8988T (cell line): Measurements from ENCODE around the gene HRH1.
"Not testable (repeated sequence)": the region's sequence is repeated elsewhere in the genome, so short reads cannot be mapped to it uniquely, and the experiment has no call there.

Source experiments
- DNase-seq: peaks from one replicate; pipeline ENCODE4 v3.0.0; 2011

Gene HRH1

DNA sequence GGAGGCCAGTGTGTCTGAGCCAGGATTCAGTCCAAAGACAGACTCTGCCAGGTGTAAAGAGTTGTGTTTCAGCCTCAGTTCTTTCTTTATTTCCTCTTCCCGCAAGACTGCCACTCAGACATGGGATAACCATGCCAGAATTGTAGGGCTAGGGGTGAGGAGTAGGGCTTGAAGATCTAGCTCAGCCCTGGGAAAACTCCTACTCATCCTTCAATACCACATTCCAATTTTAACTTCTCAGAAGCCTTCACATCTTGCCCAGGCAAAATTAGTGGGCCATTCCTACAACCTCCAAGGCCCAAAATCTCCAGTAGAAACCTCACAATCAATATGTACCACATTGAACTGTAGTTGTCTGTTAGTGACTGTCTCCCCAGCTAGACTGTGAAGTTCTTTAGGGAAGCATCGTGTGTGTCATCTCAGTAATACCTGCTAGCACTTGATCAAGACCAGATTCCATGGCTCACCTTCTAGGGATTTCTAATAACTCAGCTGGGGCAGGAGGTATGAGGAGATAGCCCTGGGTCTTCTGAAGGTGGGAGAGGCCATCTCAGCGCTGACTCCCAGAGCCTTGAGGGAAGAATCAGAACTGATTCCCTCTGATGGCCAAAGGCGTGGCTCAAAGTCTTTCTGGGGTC is 19.7 kb downstream of the HRH1 start:
- no peak for DNase-seq

DNA sequence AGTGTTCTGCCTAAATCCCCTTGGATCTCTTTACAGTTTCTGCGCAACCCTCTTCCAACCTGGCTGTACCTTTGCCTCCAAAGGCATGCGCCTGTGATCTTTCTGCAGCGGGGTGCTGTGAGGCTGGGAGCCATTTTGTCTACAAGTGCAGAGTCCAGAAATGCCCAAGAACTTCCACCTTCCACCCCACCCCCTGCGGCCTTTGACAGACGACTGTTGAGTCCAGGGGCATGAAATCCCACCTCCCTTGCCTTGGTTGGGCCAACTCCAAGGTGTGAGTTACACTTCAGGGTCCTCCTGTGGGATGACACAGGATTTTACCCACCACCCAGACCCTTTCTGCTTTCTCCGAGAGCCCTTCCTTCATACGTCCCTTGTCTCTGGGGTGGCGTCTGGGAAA is 24.1 kb downstream of the HRH1 start:
- no peak for DNase-seq

DNA sequence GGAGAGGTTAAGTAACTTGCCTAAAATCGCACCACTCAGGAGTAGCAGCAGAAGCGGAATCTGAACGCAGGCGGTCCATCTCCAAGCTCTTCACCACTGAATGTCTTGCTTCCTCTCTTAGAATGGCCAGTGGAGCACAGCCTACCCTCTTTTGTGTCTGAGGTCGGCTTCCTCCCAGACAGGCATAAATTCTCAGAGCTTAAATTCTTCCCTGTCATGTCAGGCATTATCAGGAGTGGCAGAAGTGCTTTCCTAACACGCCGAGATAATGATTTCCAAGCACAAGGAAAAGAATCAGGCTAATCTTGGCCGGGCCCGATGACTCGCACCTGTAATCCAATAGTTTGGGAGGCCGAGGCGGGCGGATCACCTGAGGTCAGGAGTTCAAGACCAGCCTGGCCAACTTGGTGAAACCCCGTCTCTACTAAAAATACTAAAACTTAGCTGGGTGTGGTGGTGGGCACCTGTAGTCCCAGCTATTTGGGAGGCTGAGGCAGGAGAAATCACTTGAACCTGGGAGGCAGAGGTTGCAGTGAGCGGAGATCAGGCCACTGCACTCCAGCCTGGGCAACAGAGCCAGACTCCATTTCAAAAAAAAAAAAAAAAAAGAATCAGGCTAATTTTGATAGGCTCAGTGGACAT is 30.2 kb downstream of the HRH1 start:
- not testable (repeated sequence) for DNase-seq

DNA sequence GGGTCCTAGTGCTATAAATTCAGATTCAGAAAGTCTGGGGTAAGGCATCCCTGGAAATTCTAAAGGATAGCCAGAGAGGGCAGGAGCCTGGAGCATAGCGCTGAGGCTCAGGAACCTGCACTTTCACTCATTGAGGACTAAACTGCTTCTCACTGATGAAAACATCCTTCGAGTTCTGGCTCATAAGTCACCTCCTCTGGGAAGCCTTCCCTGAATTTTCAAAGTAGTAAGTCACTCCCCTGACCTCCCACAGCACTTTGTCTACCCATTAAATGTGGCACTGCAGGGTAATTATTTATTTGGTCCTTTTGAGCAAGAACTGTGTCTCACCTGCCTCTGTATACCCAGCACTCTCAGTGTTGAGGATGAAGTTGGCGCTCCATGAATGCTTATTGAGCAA is 30.9 kb downstream of the HRH1 start:
- no peak for DNase-seq

DNA sequence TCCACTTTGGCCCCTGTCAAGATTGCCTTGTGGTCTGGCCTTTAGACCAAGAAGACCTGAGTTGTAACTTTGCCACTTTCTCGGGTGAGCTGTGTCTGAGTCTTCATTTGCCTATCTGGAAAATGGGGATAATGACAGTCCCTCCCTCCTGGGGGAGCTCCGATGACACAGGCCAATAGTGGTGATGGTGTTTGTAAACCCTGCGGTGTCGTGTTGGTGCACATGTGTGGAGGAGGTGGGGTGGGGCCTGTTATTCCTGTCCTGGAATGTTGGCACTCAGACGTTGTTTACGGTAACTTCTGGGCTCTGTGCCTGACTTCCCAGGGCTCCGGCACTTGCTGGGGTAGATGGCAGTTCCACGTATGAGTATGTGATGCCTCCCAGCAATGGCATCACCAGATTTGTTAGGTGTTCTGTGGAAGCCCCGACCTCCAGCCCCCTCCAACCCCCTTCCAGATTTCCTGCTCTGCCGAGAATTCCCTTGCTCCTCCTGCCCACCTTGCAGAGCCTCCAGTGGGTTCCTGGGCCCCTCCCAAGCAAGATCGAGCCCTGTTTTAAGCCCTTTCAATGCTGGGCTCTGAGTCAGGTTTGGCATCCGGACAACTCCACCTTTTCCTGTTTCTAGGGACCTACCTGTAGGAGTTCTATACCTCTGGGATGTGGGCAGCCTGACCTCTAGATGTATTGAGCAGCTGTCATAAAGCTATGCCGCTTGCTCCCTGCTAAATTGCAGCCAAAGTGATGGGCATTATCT is 31.4 kb downstream of the HRH1 start:
- DNase-seq = peak; percentile 58

DNA sequence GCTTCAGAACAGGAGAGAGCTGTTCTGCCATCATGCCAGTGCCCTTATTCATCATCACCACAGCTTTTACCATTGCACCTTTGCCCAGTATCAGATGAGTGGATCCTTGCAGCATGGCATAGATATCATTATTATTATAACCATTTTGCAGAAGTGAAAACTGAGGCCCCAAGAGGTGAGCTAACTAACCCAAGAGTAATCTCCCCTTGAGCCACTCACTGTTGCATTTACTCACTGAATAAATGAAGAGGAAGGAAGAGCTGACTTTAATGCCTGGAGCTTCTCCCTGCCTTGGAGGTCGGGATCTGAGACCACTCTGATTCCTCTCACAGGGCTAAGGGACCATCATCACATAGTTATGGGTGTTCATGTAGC is 32.0 kb downstream of the HRH1 start:
- DNase-seq = no peak

DNA sequence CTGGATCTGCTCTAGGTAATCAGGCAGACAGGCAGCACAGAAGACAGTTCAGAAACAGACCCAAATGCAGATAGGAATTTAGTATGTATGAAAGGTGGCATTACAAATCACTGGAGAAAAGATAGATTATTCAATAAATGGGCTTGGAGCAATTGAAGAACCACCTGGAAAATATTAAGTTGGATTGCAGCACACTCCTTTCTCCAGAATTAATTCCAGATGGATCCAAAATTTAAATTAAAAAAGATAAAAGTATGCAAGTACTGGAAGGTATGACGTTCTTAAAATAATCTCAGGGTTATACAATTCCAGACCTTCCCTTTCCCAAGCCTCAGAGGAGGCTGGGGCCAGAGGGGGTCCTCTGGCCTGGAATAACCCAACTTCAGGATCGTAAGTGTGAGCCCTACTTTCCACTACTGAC is 32.5 kb downstream of the HRH1 start:
- DNase-seq = no peak

DNA sequence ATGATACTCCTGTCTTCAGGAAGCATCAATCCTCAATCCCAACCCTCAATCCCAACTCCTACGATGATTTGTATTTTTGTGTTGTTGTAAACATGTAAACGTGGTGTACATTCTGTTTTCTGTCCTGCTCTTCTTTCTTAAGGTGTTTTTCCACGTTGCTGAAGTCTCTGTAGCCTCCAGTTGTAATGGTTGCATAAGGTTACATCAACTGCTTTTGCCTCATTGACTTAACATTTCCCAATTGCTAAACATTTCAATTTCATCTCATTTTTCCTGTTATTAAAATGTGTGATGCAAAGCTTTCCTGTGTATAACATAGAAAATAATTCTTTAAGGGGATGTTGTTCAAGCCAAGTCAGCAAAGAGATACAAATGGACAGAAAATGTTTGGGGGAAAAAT is 33.4 kb downstream of the HRH1 start:
- no peak for DNase-seq

DNA sequence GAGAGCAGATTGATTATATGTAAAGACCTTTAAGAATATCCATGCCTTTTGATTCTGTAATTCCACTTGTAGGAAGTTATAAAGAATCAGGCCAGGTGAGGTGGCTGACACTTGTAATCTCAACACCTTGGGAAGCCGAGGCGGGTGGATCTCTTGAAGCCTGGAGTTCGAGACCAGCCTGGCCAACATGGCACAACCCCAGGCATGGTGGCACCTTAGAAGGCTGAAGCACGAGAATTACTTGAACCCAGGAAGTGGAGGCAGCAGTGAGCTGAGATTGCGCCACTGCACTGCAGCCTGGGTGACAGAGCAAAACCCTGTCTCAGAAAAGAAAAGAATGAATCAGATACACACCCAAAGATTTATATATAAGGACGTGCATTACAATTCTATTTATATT is 33.9 kb downstream of the HRH1 start:
- no peak for DNase-seq

DNA sequence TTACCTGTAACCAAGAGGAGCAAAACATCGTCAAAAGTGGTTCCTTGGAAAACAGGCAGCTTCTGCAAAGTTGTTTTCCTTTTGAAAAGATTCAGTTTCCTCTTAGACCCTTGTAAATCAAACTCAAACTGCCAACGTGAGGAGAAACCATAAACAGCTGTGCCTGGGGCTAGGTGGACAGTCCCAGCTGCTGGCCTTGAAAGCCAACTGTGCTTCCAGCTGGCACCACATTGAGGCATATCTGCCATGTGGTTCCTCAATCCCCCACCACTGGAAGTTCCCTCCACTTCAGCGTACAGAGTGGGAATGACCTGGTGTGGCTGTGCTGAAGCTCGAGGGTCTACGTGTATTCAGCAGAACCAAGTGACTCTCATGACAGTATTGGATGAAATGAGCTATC is 40.9 kb downstream of the HRH1 start:
- DNase-seq = no peak

DNA sequence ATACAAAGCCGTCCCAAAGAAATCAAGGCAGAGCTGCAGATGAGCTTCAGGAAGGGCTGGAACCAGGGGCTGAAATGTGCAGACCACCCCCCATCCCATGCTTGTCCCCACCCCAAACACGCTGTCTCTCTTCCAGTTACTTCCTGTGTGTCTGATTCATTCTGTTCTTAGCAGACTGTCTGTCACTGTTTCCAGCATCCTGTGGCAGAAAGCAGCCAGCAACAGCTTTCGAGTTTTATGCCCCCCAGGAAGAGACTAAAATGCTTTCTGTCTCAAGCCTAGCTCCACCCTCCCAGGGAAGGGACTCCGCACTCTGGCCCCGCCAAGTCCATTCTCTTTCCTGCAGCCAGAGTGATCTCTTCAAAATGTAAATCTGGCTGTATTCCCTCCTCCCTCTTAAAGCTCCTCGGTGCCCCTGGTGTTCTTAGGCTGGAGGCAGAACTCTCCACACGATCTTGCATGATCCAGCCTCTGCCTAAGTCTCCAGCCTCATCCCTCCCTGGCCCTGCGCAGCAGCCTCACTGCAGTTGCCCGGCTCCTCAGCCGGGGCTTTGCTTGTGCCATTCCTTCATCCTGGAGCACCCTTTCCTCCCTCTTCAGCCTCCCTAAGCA is 41.5 kb downstream of the HRH1 start:
- no peak for DNase-seq

DNA sequence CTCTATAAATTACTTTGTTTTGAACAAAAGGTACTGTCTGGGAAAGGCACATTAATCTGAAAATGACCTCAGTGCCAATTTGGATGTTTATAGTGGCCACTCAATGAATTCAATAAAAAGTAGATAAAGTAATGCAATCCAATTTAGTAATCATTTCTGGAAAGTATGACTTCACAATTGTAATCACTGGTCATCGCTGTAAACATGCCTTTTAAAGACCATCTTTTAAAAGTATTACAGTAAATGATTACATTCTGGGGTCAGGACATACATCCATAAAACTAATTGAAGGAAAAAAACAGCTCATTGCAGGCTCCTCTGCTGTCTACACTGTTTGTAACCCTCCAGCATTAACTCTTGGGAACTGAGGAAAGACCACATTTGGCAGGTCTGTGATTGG is 43.2 kb downstream of the HRH1 start:
- no peak for DNase-seq

DNA sequence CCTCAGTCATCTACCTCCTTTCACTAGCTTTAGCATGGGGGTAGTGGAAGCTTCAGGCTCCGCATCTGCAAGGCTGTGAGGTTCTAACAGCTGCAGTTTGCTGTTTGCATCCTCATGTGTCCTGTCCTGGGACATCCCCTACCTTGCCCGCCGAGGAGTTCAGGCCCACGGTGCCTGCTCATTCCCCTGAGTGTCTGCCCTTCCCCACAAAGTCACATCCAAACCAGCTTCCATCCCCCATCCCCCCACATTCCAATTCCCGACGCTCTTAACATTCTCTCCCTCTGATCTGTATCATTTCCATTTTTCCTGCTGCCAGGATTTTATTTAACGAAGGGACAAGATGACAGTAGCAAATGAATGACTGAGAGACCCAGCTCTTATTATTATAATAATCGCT is 43.8 kb downstream of the HRH1 start:
- DNase-seq = no peak

DNA sequence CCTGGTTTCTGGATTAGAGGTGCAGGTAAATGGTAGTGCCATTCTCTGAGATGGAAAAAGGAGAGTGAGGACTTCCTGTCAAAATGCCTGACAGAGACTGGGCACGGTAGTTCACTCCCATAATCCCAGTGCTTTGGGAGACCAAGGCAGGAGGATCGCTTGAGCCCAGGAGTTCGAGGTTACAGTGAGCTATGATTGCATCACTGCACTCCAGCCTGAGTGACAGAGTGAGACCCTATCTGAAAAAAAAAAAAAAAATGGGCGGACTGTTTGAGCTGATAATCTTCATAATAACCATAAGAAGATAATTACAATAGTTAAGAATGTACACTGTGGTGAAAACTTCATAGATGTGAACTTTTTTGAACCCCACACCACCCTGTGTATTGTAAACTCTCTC is 44.2 kb downstream of the HRH1 start:
- DNase-seq = no peak

DNA sequence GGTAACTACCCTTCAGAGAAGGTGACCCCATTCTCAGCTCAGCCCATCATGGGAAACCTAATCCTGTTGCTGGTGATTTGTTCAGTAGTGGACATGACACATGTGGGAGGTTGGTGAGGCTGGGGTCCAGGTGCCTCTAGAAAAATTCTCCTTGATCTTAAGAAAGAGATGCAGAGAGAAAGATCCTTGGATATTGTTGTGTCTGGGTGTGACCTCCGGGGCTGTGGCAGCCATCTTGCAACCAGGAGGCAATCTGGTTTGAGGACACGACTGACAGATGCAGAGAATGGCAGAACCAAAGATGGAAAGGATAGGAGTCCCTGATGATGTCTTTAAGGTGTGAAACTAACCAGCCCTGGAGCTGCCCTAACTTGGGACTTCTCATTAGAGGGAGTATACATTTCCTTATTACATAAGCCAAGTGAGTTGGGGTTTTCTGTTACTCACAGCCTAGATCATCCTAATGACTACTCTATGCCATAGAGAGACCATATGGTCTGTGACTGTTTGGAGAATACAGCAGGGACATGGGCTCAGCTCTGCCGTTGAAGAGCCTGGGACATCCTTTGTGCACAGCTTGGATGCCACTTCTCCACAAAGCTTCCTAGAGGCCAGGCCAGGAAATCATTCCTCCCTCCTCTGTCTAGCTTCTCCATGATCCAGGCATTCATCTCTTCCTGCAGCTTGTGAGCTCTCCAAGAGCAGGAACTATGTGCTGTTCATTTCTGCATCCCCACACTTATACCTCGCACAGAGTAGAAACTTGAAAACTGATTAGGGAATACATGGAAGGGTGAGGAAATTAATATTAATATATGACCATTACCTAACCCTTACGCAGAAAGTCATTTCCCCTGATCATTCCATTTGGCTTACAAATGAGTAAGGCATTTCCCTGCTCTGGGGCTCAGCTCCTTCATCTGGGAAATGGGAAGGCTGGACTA is 45.9 kb downstream of the HRH1 start:
- no peak for DNase-seq

DNA sequence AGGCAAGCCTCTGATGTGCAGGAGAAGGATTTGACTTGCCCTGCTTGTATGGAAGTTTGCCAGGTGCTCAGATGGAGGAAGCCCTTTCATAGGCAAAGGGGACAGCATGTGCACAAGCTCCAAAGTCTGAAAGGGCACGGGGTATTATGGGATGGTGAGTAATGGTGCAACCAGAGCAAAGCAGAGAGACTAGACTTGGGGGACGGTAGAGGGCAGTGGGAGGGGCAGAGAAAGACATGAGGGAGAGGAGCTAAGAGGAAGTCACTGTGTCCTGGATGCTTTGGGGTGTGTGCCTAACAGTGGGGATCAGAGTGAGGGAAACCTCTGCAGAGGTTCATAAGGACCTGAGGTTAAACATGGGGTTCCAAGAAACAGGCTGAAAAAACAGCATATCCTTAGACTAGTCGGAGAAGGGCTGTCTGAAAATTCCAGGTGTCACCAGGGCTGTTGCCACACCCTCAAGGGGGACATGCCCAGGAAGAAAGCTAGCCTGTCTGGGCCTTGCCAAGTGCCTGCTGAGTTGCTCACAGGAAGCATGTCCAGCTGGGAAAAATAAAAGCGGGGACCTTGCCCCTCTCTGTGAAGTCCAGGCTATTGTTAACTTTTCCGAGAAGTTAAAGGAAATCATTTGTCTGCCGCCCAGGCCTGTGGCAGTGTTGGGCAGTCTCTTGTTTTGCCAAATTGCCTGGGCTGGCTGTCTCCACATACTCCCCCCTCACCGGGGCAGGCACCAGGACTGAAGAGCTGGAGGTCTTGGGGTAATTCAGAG is 47.1 kb downstream of the HRH1 start:
- no peak for DNase-seq

DNA sequence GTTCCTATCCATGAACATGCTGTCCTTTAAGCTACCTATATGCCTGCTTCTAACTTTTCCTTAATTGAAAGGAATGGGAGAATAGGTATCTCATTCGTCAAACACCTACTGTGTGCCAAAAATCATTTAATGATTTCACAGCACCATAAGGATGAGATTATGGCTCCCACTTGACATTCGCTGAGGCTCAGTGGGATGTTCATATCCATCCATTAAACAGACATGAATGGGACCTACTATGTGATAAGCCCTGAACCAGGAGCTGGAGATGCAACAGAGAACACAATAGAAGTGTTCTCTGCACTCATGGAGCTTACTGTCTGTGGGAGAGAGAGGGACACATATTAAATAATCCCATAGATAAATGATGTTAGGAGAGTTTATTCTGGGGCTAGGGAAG is 49.7 kb downstream of the HRH1 start:
- no peak for DNase-seq

DNA sequence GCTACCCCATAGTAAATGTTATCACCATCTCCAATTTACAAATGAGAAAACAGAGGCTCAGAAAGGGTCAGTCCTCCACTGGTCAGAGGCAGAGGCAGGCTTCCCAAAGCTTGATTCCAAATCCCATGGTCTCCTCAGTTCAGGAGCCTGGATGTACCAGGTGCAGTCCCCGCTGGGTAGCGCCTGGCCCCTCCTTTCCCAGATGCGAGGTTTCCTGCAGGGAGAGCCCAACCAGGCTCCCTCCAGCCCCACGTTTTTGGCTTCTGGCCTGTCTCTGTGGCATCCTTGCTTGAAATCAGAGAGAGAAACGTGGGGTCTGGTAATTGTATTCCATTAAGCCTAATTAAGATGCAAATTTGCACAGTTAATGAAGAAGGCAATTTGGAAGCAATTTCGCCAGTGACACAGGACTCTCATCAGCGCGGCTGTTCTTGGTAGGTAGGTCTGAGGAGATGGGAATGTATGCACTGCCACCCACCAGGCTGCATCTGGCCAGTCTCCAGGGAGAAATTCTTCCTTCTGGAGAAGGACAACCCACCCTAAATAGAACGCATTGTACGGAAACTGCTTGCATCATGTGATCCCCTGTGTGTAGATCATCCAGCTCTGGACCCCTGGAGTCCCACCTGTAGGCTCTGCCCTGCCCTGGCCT is 50.5 kb downstream of the HRH1 start:
- no peak for DNase-seq

DNA sequence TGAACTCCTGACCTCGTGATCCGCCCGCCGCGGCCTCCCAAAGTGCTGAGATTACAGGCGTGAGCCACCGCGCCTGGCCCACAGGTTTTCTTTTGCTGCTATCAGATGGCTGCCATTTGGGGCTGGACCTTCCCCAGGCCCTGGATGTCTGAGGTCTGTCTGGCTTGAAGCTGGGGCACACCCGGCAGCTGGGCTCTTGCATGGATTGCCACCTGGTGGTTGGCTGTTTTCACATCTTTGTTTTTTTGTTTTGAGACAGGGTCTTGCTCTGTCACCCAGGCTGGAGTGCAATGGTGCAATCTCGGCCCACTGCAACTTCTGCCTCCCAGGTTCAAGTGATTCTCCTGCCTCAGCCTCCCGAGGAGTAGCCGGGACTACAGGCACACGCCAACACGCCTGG is 51.6 kb downstream of the HRH1 start:
- peak; percentile 46 for DNase-seq

DNA sequence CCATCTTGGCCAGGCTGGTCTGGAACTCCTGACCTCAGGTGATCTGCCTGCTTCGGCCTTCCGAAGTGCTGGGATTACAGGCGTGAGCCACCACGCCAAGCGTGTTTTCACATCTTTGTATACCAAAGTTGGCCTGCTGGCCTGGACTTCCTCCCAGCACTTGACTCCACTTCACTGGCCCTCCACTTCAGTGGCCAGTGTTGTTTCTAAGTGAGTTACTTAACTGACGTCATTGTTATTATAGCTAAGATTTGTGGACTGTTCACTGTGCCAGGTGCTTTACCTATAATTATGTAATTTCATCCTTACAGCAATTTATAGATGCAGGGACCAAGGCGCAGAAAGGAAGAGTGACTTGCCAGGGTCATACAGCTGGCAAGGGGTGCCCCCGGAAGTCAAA is 52.0 kb downstream of the HRH1 start:
- DNase-seq = no peak

DNA sequence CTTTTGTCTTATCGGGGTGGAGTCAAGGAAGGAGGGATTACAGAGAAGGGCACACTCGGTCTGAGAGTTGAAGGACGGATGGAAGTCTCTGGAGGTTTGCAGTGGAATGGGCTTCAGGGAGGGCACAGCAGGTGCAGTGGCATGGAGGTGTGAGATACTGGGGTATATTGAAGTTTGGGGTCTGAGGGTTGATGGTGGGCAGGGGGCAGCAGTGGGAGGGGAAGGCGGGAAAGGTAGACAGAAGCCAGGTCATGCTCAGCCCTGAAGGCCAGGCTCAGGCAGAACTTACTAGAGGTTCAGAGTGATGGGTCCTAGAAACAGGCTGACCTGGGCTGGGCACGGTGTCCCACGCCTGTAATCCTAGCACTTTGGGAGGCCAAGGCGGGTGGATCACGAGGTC is 52.7 kb downstream of the HRH1 start:
- no peak for DNase-seq
